ENCODE measurements around the gene SCD5.

GRCh38 chr4:82643994-82644733 is 154.4 kb downstream of the SCD5 start:
- no peak for TF ChIP-seq CTCF (IDR thresholded peaks at IDR 0.05)
- TF ChIP-seq EP300 (IDR thresholded peaks at IDR 0.05) = no peak
- no peak for TF ChIP-seq POLR2A (IDR thresholded peaks at IDR 0.05)
- TF ChIP-seq POLR2AphosphoS5 (IDR thresholded peaks at IDR 0.05) = no peak

Data from sigmoid colon (tissue), 4 donors.